ENCODE data around the gene ARHGAP10.
"Not testable (repeated sequence)": the region's sequence is repeated elsewhere in the genome, so short reads cannot be mapped to it uniquely, and the experiment has no call there.

Gene ARHGAP10

DNA sequence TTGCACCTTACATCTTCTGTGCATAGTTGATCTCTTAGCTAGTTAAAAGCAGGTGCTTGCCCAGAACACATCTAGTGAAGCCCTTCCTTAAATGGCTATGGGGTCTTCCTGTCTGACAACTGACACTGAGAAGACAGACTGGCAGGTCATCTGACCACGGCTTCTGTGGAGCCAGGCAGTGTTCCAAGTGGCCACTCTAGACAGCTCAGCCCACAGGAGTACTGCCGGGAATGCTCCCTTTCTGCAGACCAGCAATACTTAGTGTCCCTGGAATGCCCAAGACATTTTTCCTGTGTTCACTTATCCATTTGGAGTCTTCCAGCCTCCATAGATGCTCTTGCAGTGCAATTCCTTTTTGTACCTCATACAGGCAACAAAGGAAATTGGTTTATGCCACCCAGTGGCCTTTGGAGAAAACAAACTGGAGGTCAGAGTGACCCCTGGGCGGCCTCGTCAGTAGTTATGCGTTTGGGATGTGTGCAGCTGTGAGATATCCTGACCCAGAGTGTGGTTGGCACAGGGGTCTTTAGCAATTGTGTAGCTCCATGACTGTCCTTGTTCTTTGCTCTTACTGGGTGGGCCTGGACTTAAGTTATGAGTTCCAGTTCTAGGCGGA lies 335.5 kb downstream of the ARHGAP10 start:
- DNase-seq (ENCODE audit: low spot score), result no peak

DNA sequence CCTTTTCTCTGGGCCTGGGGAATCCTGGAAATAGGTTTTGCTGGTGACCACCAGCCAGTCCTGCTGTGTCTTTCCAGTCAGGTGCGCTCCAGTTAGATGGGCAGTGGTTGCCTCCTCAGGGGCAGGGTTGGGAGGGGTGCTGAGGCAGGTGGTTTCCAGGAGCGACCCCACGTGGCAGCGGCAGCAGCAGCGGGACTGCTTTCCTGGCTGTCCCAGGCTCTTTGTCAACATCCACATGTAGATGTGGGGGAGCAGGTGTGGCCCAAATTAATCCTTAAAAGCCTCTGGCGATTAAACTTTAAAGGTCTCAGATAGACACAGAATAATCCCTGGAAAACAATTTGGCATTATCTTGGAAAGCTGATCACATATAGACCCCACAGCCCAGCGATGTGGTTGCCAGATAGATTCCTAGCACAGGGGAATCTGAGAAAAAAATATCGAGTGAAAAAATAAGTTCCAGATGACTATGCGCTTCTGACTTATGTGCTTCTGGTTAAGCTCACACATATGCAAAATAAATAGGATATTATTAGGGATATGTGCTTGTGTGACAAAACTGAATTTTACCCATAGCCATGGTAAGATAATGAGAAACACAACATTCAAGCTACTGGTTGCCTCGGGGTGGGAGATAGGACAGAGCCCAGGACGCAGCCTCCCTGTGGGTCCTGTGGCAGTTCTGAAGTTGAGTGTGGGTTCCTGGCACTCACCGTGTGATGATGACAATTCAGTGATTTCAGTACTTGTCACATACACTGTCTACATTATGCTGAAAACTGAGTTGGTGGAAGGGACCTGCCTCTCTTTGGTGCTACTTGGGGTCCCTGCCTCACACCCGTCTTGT lies 336.4 kb downstream of the ARHGAP10 start:
- no peak for DNase-seq (ENCODE audit: low spot score)

DNA sequence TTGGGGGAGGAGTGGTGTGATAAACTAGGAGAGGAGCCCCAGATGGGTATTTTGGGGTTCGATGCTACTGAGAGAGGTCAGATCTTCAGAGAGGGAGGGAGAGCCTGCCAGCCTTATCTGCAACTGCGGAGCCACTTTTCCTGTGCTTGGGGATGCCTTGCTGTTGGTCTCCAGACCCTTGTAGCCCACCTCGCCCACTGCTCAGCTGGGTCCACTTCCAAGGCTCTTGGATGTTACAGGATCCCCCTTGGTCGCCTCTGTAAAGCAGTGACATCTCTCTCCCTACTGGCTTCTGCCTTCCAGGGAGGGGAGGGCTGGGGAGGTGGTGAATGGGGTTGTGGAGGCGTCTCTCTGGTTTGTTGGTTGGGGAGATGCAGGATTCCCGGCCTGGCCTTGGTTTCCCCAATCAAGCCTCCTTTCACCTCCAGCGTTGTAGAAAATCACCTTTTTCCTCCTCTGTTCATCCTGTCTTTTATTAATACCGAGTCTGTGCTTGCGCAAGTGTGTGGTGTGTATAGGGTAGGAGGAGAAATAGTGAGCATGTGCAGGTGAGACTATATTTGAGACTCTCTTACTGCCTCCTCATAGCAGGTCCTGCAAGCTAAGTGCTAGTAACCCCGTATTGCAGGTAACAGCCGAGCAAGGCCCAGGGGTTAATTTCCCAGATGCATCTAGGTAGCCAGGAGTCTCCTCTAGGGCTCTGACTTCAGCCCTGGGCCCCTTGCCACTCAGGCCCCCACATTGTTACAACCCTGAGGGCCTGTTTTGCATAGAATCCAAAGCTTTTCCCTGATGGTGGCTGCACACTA lies 337.4 kb downstream of the ARHGAP10 start:
- DNase-seq (ENCODE audit: low spot score), result no peak

DNA sequence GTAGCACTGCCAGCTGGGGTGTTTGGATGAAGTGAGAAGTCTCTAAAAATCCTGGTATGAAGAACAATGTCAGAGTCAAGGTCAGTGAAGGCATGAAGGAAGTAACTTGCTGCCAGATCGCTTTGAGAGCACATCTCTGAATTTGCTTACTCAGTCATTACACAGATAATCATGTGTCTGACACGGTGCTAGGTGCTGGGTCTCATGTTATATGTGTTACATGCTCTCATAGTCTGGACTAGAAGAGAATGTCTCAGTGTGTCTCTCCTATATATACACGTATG lies 337.9 kb downstream of the ARHGAP10 start:
- DNase-seq (ENCODE audit: low spot score), result no peak

DNA sequence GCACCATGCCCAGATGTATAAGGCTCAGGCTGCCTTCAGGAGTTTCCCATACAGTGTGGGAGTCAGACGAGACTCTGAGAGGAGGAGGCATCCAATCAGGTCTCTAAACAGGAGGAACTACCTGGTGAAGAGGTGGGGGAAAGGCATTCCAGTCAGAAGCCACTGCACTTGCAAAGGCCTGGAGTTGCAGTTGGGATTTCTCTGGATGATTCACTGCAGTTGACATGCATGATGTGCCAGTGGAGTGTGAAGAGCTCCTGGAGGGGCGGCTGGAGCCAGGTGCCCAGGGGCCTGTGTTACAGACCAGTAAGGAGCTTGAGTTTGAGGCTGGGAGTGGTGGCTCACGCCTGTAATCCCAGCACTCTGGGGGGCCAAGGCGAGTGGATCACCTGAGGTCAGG lies 339.1 kb downstream of the ARHGAP10 start:
- DNase-seq (ENCODE audit: low spot score), result no peak

- DNase-seq (ENCODE audit: low spot score), result no peak
Measured at GRCh38 chr4:148072789-148073188, 340.9 kb downstream of the ARHGAP10 start.

DNA sequence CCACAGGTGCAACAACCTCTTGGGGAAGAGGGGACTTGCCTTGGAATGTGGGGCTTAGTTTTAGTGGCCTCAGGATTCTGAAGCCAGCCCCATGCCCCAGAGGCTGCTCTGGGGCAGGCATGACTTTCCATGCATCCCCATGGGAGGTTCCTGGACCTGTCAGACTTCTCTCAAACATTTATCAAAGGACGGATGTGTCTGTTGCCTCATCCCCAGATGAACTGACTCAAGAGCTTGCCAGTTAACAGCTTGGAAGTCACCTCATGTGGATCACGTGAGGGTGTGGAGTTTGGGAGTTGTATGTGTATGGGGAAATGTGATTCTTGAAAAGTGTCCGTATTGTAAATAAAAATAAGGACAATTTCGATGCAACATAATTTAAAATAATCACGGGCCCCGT lies 341.5 kb downstream of the ARHGAP10 start:
- no peak for DNase-seq (ENCODE audit: low spot score)

GRCh38 chr4:148074462-148074861 lies 342.6 kb downstream of the ARHGAP10 start:
- no peak for DNase-seq (ENCODE audit: low spot score)

DNA sequence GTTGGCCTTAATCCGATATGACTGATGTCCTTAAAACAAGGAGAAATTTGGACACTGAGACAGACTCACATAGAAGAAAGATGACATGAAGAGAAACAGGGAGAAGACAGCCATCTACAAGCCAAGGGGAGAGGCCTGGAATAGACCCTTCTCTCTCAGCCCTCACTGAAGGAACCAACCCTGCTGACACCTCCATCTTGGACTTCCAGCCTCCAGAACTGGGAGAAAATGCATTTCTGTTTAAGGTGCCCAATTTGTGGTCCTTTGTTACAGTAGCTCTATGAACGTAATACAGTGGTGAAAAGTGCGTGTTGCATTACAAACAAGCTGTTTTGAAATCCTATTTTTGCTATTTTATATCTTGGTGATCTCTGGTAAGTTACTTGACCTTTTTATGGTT lies 343.6 kb downstream of the ARHGAP10 start:
- no peak for DNase-seq (ENCODE audit: low spot score)

- DNase-seq (ENCODE audit: low spot score), result no peak
Measured at GRCh38 chr4:148076964-148077363, 345.1 kb downstream of the ARHGAP10 start.

DNA sequence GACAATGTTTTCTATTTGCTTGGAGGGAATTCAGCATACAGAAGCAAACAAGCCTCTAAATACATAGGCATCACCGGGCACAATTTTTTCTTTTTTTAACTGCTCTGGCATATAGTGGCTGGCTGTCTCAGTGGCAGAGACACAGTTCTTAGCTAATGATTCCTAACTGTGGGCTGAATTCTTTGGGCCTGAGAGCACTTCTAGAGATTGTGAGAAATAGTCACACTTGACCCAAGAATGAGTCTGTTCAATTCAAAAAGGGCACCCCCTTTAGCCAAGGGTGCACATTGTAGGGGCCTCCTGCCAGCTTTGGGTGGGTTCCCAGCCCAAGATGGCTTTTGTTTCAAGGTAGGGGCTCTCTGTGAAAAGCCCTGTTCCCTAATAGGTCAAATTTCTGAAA lies 345.7 kb downstream of the ARHGAP10 start:
- no peak for DNase-seq (ENCODE audit: low spot score)

DNA sequence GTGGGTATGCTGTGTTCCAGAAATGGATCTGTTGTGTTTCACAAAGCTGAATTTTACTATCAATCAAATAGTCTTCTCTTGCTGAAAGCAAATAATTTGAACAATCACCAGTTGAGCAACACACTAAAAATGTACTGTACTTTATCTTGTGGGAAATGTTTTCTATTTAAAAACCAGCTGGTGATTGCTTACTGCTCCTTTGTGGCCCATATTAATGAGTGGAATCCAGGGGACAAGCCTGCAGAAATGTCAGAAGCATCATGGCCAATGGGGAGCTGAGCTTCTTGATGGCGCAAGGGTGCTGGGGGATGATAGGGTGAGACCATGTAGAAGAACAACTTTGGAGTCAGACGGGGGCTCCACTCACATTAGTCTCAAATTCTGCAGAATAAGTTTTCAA lies 346.2 kb downstream of the ARHGAP10 start:
- no peak for DNase-seq (ENCODE audit: low spot score)

- no peak for DNase-seq (ENCODE audit: low spot score)
Measured at GRCh38 chr4:148079961-148080360, 348.1 kb downstream of the ARHGAP10 start.

GRCh38 chr4:148081267-148081666 lies 349.4 kb downstream of the ARHGAP10 start:
- no peak for DNase-seq (ENCODE audit: low spot score)

DNA sequence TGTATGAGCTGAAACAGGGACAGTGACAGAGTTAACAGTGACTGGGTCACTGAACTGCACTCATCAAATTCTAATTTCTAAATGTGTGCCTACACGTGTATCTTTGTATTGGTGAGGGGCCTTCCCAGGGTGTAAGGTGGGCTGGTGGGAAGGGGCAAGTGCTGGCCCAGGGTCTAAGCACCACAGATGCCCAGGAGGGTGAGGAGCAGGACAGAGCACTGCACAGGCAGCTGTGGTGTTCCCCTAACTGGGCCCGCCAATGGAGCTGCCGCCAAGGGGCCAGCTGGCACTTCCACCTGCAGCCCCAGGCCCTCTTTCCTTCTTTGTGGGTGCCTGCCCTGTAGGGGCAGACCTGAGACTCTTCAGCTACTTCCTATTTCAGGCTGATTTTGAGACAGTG lies 349.9 kb downstream of the ARHGAP10 start:
- no peak for DNase-seq (ENCODE audit: low spot score)

DNA sequence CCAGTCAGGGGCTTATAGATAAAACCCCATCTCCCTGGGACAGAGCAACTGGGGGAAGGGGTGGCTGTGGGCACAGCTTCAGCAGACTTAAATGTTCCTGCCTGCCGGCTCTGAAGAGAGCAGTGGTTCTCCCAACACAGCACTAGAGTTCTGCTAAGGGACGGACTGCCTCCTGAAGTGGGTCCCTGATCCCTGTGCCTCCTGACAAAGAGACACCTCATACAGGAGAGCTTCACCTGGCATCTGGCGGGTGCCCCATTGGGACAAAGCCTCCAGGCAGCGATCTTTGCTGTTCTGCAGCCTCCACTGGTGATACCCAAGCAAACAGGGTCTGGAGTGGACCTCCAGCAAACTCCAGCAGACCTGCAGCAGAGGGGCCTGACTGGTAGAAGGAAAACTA lies 351.2 kb downstream of the ARHGAP10 start:
- DNase-seq (ENCODE audit: low spot score), result not testable (repeated sequence)

- DNase-seq (ENCODE audit: low spot score), result no peak
Measured at GRCh38 chr4:148089624-148090023, 357.7 kb downstream of the ARHGAP10 start.

- DNase-seq (ENCODE audit: low spot score), result no peak
Measured at GRCh38 chr4:148090029-148090428, 358.1 kb downstream of the ARHGAP10 start.

DNA sequence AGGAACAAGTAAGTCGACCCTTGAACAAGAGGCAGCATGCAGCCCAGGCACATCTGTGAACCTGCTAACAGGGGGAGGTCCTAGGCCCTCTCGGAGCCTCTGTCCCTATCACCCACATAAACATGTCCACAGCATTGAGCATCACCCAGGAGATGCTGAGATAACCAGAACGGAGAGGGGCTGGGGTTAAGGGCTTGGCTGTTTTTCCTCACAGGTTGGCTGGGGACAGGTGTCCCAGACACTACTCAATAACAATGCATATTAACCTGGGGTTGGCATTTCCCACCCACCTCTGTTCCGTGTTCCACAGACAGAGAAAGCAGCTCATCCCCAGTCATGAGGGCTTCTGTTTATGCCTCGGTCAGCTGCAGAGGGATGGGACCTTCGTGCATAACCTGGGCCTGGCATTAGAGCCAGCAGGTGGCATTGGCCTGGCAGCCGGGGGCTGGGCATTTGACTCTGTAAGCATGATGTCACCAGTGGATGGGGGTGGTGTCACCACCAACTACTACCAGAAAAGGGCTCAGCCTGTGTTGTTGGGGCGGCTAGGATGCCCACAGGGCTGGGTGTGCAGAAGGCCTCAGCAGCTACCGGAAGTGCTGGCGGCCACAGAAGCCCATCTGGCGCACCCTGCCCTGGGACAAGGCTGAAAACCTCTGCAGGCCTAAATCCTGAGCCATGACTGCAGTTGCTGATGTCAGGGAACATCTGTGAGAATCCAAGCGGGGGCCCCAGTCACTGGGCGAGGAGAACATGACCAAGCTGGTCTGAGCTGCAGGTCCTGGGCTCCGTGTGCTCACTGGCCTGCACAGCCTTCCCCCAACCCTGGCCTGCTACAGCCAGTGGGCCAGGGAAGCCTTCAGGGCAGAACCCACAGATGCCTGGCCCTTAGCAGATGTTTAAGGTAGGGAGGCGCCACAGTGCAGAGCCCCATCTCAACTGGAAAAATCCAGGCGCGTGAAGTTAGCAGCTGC lies 358.9 kb downstream of the ARHGAP10 start:
- DNase-seq (ENCODE audit: low spot score), result no peak

GRCh38 chr4:148091896-148092295 lies 360.0 kb downstream of the ARHGAP10 start:
- DNase-seq (ENCODE audit: low spot score), result no peak

GRCh38 chr4:148092316-148093014 lies 360.6 kb downstream of the ARHGAP10 start:
- no peak for DNase-seq (ENCODE audit: low spot score)

Measured in HuH-7.5 (cell line).